ENCODE measurements around the gene FZD10. TPM values are rescaled to one million over a fixed set of nuclear protein-coding genes. Genes with fewer than 3 reads are reported as not detected.

The FZD10 gene
- total and polyA plus RNA-seq, 2 of the 13 experiments (the other 11 are each of a cell fraction or from before 2014, with no cell fraction given) = not detected

DNA sequence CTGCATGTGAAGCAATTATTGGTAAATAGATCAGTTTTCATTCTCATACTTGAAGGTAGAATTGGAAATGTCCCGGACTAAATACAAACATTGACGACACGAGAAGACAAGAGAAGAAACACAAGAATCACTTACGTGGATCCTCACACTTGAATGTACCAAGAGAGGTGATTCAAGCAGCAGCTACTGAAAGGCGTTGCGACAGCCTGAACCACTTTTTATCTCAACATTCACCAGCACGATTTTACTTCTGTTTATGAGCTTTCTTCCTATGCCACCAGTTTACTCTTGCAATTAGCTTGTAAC, 3.6 kb upstream of the FZD10 start (continued):
- TF ChIP-seq MEIS2 (CRISPR knock-in tag; IDR thresholded peaks at IDR 0.05) = no peak
- no peak for TF ChIP-seq RBAK (CRISPR knock-in tag; IDR thresholded peaks at IDR 0.05)
- no peak for TF ChIP-seq SMAD1 (CRISPR knock-in tag; IDR thresholded peaks at IDR 0.05; ENCODE audit: borderline replicate concordance, low read depth)

DNA sequence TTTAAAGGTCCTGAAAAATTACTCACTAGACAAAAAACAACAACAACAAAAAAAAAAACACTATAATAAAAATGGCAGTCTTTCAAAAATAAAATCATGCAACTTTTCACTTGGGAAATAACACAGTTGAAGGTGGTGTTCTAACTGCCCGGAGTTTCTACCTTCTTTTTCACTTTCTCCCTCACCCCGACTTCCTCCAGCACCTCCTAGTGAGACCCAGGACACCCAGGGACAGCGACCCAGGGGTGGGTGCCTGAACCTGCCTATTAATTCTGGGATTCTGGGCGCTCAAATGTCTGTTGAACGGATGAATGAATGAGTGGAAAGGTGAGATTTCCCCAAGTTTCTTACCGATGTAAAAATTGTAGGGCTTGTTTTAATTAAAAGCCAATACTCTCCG, 2.0 kb upstream of the FZD10 start:
- no peak overlapping the region for H3K9ac ChIP-seq (ENCODE audit: insufficient read depth, low read depth, low read length)
- H3K27me3 ChIP-seq (ENCODE audit: control insufficient read depth in 1 of 2, insufficient read depth in 2 of 2, low read length in 2 of 2) = peaks cover 3 to 44% of the 10 kb centered on the region in 2 experiments; a peak in 4 of 5 replicates
- intact Hi-C loops (cut with micrococcal nuclease; ENCODE audit: unreplicated experiment) (no loop called here), in situ Hi-C loops (cut with HindIII; ENCODE audit: extremely low pct_ligation_motif_present, low pct_unique_long_range_greater_than_20kb) (no loop called here)
- TF ChIP-seq, protein P1, sequence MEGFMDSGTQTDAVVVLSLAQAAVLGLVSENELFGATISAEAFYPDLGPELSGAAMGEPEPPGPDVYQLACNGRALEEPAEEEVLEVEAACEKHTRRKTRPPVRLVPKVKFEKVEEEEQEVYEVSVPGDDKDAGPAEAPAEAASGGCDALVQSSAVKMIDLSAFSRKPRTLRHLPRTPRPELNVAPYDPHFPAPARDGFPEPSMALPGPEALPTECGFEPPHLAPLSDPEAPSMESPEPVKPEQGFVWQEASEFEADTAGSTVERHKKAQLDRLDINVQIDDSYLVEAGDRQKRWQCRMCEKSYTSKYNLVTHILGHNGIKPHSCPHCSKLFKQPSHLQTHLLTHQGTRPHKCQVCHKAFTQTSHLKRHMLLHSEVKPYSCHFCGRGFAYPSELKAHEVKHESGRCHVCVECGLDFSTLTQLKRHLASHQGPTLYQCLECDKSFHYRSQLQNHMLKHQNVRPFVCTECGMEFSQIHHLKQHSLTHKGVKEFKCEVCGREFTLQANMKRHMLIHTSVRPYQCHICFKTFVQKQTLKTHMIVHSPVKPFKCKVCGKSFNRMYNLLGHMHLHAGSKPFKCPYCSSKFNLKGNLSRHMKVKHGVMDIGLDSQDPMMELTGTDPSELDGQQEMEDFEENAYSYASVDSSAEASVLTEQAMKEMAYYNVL (CRISPR knock-in tag; IDR thresholded peaks at IDR 0.05; ENCODE audit: borderline replicate concordance) = no peak
- TF ChIP-seq ZSCAN22 (CRISPR knock-in tag; IDR thresholded peaks at IDR 0.05) = no peak
- TF ChIP-seq TOPORS (CRISPR knock-in tag; IDR thresholded peaks at IDR 0.05) = no peak
- TF ChIP-seq, protein P2, sequence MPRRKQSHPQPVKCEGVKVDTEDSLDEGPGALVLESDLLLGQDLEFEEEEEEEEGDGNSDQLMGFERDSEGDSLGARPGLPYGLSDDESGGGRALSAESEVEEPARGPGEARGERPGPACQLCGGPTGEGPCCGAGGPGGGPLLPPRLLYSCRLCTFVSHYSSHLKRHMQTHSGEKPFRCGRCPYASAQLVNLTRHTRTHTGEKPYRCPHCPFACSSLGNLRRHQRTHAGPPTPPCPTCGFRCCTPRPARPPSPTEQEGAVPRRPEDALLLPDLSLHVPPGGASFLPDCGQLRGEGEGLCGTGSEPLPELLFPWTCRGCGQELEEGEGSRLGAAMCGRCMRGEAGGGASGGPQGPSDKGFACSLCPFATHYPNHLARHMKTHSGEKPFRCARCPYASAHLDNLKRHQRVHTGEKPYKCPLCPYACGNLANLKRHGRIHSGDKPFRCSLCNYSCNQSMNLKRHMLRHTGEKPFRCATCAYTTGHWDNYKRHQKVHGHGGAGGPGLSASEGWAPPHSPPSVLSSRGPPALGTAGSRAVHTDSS (CRISPR knock-in tag; conservative IDR thresholded peaks at IDR 0.05) = no peak
- no peak for TF ChIP-seq FOXK1 (CRISPR knock-in tag; IDR thresholded peaks at IDR 0.05; ENCODE audit: borderline replicate concordance, low read depth)
- TF ChIP-seq ZNF674 (CRISPR knock-in tag; IDR thresholded peaks at IDR 0.05; ENCODE audit: low read depth) = no peak
- TF ChIP-seq MYC (CRISPR knock-in tag; IDR thresholded peaks at IDR 0.05; ENCODE audit: borderline replicate concordance) = no peak
- no peak for TF ChIP-seq NFE2L2 (IDR thresholded peaks at IDR 0.05; ENCODE audit: low read length)
- no peak for TF ChIP-seq SMARCC2 (IDR thresholded peaks at IDR 0.05)
- no peak for TF ChIP-seq ZNF572 (CRISPR knock-in tag; IDR thresholded peaks at IDR 0.05)
- CTCF ChIA-PET (ENCODE audit: low intra/inter-chr PET ratio, low total read pairs) = no interaction called here
- no peaks in the 10 kb centered on the region for H3K4me1 ChIP-seq (ENCODE audit: insufficient read depth, low read length)
- no peaks in the 10 kb centered on the region for H3K36me3 ChIP-seq (replicated peaks in 1 of 2; ENCODE audit: control insufficient read depth in 1 of 2, insufficient read depth in 2 of 2, low read length in 2 of 2)
- BruUV-seq (replicated peaks) = no TSS peak
- no peak overlapping the region for H3K27ac ChIP-seq (ENCODE audit: extremely low read length, insufficient read depth, low read length)
- DNase-seq (ENCODE audit: low spot score) (no peak), FAIRE-seq (no peak), ATAC-seq (no peak)
- POLR2A ChIA-PET = no interaction called here
- H3K79me2 ChIP-seq (ENCODE audit: insufficient read depth, low read length) = no peaks in the 10 kb centered on the region
- H2AFZ ChIP-seq (ENCODE audit: low read length) = no peak overlapping the region
- no peak overlapping the region for H3K4me3 ChIP-seq (replicated peaks in 1 of 3; ENCODE audit: insufficient read depth in 1 of 3, low read depth in 2 of 3, low read length in 3 of 3)
- no peak overlapping the region for H3K4me2 ChIP-seq (ENCODE audit: low read depth, low read length)
- no peaks in the 10 kb centered on the region for H3K9me3 ChIP-seq (ENCODE audit: low read length)
- WGBS (ENCODE audit: low lambda C conversion rate) = 17% methylated on average over 7 of the region's 7 CpGs
- H4K20me1 ChIP-seq (ENCODE audit: insufficient read depth, low read length) = no peaks in the 10 kb centered on the region

All from HepG2 (cell line).